Neuronal stem cell (in vitro differentiated cells): ENCODE results near the gene ACBD7.

Experiments used
- DNase-seq: peaks from one replicate; pipeline ENCODE4 v3.0.0-alpha.2; 2013; ENCODE audit warnings: low spot score
- H2AFZ ChIP-seq: one replicate; pipeline ENCODE4 v1.6.1; 2013; ENCODE audit warnings: mild to moderate bottlenecking, low read length, inconsistent platforms
- H2AK5ac ChIP-seq: 2 replicates; pipeline ENCODE4 v1.6.1; 2013; ENCODE audit warnings: low read depth, mild to moderate bottlenecking, inconsistent platforms, low read length, moderate library complexity, mixed read lengths
- H2BK120ac ChIP-seq: 2 replicates; pipeline ENCODE4 v1.6.1; 2013; ENCODE audit warnings: low read depth, mild to moderate bottlenecking, inconsistent platforms, low read length, moderate library complexity, mixed read lengths
- H2BK12ac ChIP-seq: one replicate; pipeline ENCODE4 v1.6.1; 2013; ENCODE audit warnings: low read length, inconsistent platforms
- H2BK15ac ChIP-seq: 2 replicates; pipeline ENCODE4 v1.6.1; 2013; ENCODE audit warnings: mild to moderate bottlenecking, low read length, inconsistent platforms, mixed read lengths
- H2BK5ac ChIP-seq: one replicate; pipeline ENCODE4 v1.6.1; 2013; ENCODE audit warnings: inconsistent platforms, mild to moderate bottlenecking, low read length, moderate library complexity
- H3K14ac ChIP-seq: one replicate; pipeline ENCODE4 v1.6.1; 2013; ENCODE audit warnings: low read length, inconsistent platforms
- H3K18ac ChIP-seq: 2 replicates; pipeline ENCODE4 v1.6.1; 2013; ENCODE audit warnings: low read length, inconsistent platforms
- H3K23ac ChIP-seq: 2 replicates; pipeline ENCODE4 v1.6.1; 2013; ENCODE audit warnings: low read depth, mild to moderate bottlenecking, mixed read lengths, low read length, inconsistent platforms; ENCODE audit not compliant: poor library complexity
- H3K27ac ChIP-seq: replicated peaks from 3 replicates; pipeline ENCODE4 v1.5.1; 2013; ENCODE audit warnings: low read length, inconsistent platforms
- H3K27me3 ChIP-seq, 3 experiments: 2 replicates each; pipeline ENCODE4 v1.6.1; 2013; ENCODE audit warnings: low read length in 3 of 3, mild to moderate bottlenecking in 2 of 3, inconsistent platforms in 1 of 3, low read depth in 1 of 3, mixed read lengths in 1 of 3, moderate library complexity in 1 of 3; ENCODE audit not compliant: control insufficient read depth in 3 of 3, insufficient read depth in 3 of 3
- H3K36me3 ChIP-seq, 2 donors: replicated peaks in 1 of 2; 2 replicates each; pipeline ENCODE4 v1.6.1; 2013; ENCODE audit warnings: low read length in 2 of 2; ENCODE audit not compliant: control insufficient read depth in 2 of 2, insufficient read depth in 2 of 2
- H3K4ac ChIP-seq: 2 replicates; pipeline ENCODE4 v1.6.1; 2013; ENCODE audit warnings: inconsistent platforms, mild to moderate bottlenecking, low read length, moderate library complexity
- H3K4me1 ChIP-seq, 2 donors: 1 replicate in 1 of 2; 2 replicates in 1 of 2; pipeline ENCODE4 v1.6.1; 2013; ENCODE audit warnings: low read length in 2 of 2, low read depth in 1 of 2; ENCODE audit not compliant: control insufficient read depth in 2 of 2, insufficient read depth in 1 of 2
- H3K4me2 ChIP-seq: one replicate; pipeline ENCODE4 v1.6.1; 2013; ENCODE audit warnings: mild to moderate bottlenecking, low read length, inconsistent platforms; ENCODE audit not compliant: insufficient read depth, poor library complexity, severe bottlenecking
- H3K4me3 ChIP-seq, 2 donors: 2 replicates each; pipeline ENCODE4 v1.5.1; 2013; ENCODE audit warnings: low read length in 2 of 2, mild to moderate bottlenecking in 2 of 2, inconsistent platforms in 1 of 2, moderate library complexity in 1 of 2
- H3K79me1 ChIP-seq: one replicate; pipeline ENCODE4 v1.6.1; 2013; ENCODE audit warnings: low read depth, mild to moderate bottlenecking, inconsistent platforms, low read length, moderate library complexity
- H3K9ac ChIP-seq: one replicate; pipeline ENCODE4 v1.6.1; 2013; ENCODE audit warnings: mild to moderate bottlenecking, low read depth, low read length, inconsistent platforms; ENCODE audit not compliant: poor library complexity
- H3K9me3 ChIP-seq, 2 donors: replicated peaks in 1 of 2; 2 replicates each; pipeline versions ENCODE3 to v1.6.1; 2013; ENCODE audit warnings: low read length in 2 of 2, mild to moderate bottlenecking in 2 of 2, inconsistent platforms in 1 of 2, low read depth in 1 of 2, mixed read lengths in 1 of 2, moderate library complexity in 1 of 2; ENCODE audit not compliant: control insufficient read depth in 2 of 2, insufficient read depth in 1 of 2
- H4K8ac ChIP-seq: one replicate; pipeline ENCODE4 v1.6.1; 2013; ENCODE audit warnings: low read depth, mild to moderate bottlenecking, inconsistent platforms, low read length, moderate library complexity
- H4K91ac ChIP-seq: one replicate; pipeline ENCODE4 v1.6.1; 2013; ENCODE audit warnings: low read length, low read depth, mild to moderate bottlenecking, inconsistent platforms; ENCODE audit not compliant: poor library complexity
- WGBS, 2 donors: extraction: QIAGEN DNeasy Blood & Tissue Kit; methylation state at CpG; one replicate each; pipeline ENCODE4 v1.1.7; 2013; ENCODE audit warnings: missing lambda C conversion rate in 2 of 2, mixed read lengths in 1 of 2; ENCODE audit not compliant: insufficient read length in 2 of 2, insufficient replicate concordance in 1 of 2; ENCODE audit errors: extremely low coverage in 2 of 2; 5-methylcytosine and 5-hydroxymethylcytosine counted together

Gene ACBD7

DNA sequence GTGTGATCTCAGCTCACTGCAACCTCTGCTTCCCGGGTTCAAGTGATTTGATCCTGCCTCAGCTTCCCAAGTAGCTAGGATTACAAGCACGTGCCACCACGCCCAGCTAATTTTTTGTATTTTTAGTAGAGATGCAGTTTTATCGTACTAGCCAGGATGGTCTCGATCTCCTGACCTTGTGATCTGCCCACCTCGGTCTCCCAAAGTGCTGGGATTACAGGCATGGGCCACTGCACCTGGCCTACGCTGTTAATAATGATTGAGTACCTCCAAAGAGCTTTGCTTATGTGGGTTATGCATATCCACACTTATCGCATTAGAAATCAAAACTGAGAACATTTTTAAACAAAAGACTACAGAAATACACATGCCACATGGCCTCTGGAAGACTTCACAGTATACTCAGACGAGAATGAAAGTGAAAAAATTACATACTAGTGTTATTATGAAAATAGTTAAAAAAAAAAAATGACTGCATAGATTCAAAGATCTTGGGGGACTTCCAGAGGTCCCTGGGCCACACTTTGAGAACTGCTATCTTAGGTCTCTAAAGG is 34.0 kb upstream of the ACBD7 start:
- Histone ChIP-seq H2BK5ac (no peak overlapping the region), H3K4me1 (no peaks in the 10 kb centered on the region), H3K23ac (no peak overlapping the region), H3K18ac (no peak overlapping the region), H3K27me3 (no peaks in the 10 kb centered on the region), H3K27ac (no peak overlapping the region), H2AK5ac (no peak overlapping the region), H2AFZ (no peak overlapping the region), H3K79me1 (no peaks in the 10 kb centered on the region), H3K4me3 (no peak overlapping the region), H2BK15ac (no peak overlapping the region), H3K9me3 (peaks cover 0 to 8% of the 10 kb centered on the region in 2 donors), H3K36me3 (peaks cover 17 to 71% of the 10 kb centered on the region in 2 donors), H3K4ac (no peak overlapping the region), H4K8ac (no peak overlapping the region), H3K14ac (no peak overlapping the region), H2BK120ac (no peak overlapping the region), H3K9ac (no peak overlapping the region), H3K4me2 (no peak overlapping the region), H4K91ac (no peak overlapping the region), H2BK12ac (no peak overlapping the region)
- no CpG with 5 or more reads among the region's 9 CpGs for WGBS, 2 donors
- no peak for DNase-seq

DNA sequence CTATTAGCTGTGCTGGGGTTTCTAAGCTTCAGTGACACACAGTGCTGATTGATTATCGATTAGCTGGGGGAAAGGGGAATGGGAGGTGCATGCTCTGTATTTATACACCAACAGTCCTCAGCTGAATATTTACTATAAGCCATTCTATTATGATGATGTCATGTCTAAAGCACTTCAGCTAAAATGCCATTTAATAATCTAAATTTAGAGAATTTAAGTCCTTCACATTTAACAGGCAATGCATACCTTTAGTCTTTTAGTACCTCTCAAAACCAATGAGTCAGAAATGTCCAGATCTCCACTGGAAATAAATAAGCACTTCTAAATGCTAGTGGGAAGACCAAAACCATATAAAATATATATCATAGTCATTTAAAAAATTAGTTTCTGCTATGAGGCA is 33.1 kb upstream of the ACBD7 start:
- Histone ChIP-seq H2BK5ac (no peak overlapping the region), H3K23ac (no peak overlapping the region), H3K14ac (no peak overlapping the region), H3K79me1 (no peaks in the 10 kb centered on the region), H4K8ac (no peak overlapping the region), H3K18ac (no peak overlapping the region), H3K4me2 (no peak overlapping the region), H2AK5ac (no peak overlapping the region), H3K9ac (no peak overlapping the region), H3K4me1 (no peaks in the 10 kb centered on the region), H4K91ac (no peak overlapping the region), H2BK12ac (no peak overlapping the region), H3K27ac (no peak overlapping the region), H3K9me3 (peaks cover 0 to 8% of the 10 kb centered on the region in 2 donors), H3K27me3 (no peaks in the 10 kb centered on the region), H2BK15ac (no peak overlapping the region), H2AFZ (no peak overlapping the region), H2BK120ac (no peak overlapping the region), H3K4ac (no peak overlapping the region), H3K4me3 (no peak overlapping the region), H3K36me3 (peaks cover 18 to 76% of the 10 kb centered on the region in 2 donors)
- no CpG with 5 or more reads among the region's 1 CpG for WGBS, 2 donors
- no peak for DNase-seq

DNA sequence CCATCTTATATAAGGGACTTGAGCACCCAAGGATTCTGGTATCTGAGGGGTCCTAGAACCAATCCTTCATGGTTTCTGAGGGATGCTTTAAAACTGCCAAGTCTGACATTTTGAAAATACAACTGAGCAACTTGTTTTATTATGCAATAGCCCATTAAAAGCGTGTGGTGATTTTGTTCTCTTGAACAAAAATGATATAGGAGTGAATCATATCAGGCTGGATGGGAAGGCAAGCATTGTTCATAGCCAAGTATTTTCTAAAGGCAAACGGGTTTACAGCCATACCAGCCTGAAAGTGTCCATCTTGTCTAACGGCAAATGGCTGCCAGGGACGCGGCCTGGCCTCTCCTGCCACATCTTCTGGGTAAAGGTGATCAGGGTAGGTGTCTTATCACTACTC is 31.9 kb upstream of the ACBD7 start:
- WGBS, 2 donors = no CpG with 5 or more reads among the region's 5 CpGs
- H2BK5ac ChIP-seq = no peak overlapping the region
- H3K4me2 ChIP-seq = no peak overlapping the region
- DNase-seq = no peak
- peaks cover 15 to 76% of the 10 kb centered on the region in 2 donors for H3K36me3 ChIP-seq
- H3K14ac ChIP-seq = no peak overlapping the region
- no peak overlapping the region for H2AK5ac ChIP-seq
- no peak overlapping the region for H3K23ac ChIP-seq
- H3K79me1 ChIP-seq = no peaks in the 10 kb centered on the region
- H2AFZ ChIP-seq = no peak overlapping the region
- no peak overlapping the region for H3K4me3 ChIP-seq
- no peaks in the 10 kb centered on the region for H3K27me3 ChIP-seq
- no peak overlapping the region for H2BK12ac ChIP-seq
- H3K27ac ChIP-seq = no peak overlapping the region
- H3K4ac ChIP-seq = no peak overlapping the region
- H3K18ac ChIP-seq = no peak overlapping the region
- no peak overlapping the region for H4K91ac ChIP-seq
- no peak overlapping the region for H4K8ac ChIP-seq
- H3K9me3 ChIP-seq = peaks cover 0 to 10% of the 10 kb centered on the region in 2 donors
- H3K4me1 ChIP-seq = no peaks in the 10 kb centered on the region
- H2BK120ac ChIP-seq = no peak overlapping the region
- H2BK15ac ChIP-seq = no peak overlapping the region
- H3K9ac ChIP-seq = no peak overlapping the region

DNA sequence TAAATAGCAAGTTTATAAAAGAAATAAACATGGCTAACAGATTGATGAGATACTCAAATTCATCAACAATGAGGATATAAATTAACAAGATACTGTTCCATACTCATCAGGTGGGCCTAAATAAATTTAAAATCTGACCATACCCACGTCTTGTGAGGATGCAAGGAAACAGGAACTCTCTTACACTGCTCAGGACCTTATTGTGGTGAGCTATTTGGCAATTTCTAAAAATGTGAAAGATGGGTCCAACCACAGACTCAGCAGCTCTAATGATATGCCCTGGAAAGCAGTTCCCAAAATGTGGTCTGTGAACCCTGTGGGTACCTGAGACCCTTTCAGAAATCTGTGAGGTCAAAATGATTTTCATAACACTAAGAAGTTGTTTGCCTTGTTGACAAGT is 30.0 kb upstream of the ACBD7 start:
- peaks cover 0 to 10% of the 10 kb centered on the region in 2 donors for H3K9me3 ChIP-seq
- H2BK5ac ChIP-seq = no peak overlapping the region
- no peak for DNase-seq
- H3K14ac ChIP-seq = no peak overlapping the region
- H3K27ac ChIP-seq = no peak overlapping the region
- H3K4me2 ChIP-seq = no peak overlapping the region
- no peak overlapping the region for H4K91ac ChIP-seq
- peaks cover 14 to 74% of the 10 kb centered on the region in 2 donors for H3K36me3 ChIP-seq
- WGBS, 2 donors = no CpG with 5 or more reads among the region's 1 CpG
- H3K27me3 ChIP-seq = no peaks in the 10 kb centered on the region
- no peak overlapping the region for H3K23ac ChIP-seq
- H4K8ac ChIP-seq = no peak overlapping the region
- no peak overlapping the region for H3K18ac ChIP-seq
- no peaks in the 10 kb centered on the region for H3K79me1 ChIP-seq
- no peak overlapping the region for H3K4ac ChIP-seq
- no peak overlapping the region for H2BK15ac ChIP-seq
- no peak overlapping the region for H2BK12ac ChIP-seq
- H2BK120ac ChIP-seq = no peak overlapping the region
- H3K9ac ChIP-seq = no peak overlapping the region
- no peak overlapping the region for H2AK5ac ChIP-seq
- no peaks in the 10 kb centered on the region for H3K4me1 ChIP-seq
- no peak overlapping the region for H2AFZ ChIP-seq
- no peak overlapping the region for H3K4me3 ChIP-seq
